ENCODE data around the gene LURAP1L.

LURAP1L gene

GRCh38 chr9:12801663-12802062, 26.8 kb downstream of the LURAP1L start:
- DNase-seq (ENCODE audit: insufficient read length, low spot score) (no peak), FAIRE-seq (no peak)
- TF ChIP-seq POU2F2 (IDR thresholded peaks at IDR 0.05; ENCODE audit: low read depth, low read length) (no peak), SPI1 (IDR thresholded peaks at IDR 0.05; ENCODE audit: low read depth, low read length) (no peak), POLR2AphosphoS5 (IDR thresholded peaks at IDR 0.05; ENCODE audit: low read depth, low read length) (no peak)

- DNase-seq (ENCODE audit: insufficient read length, low spot score) = no peak
- no peak for FAIRE-seq
- no peak for TF ChIP-seq PAX5 (IDR thresholded peaks at IDR 0.05; ENCODE audit: insufficient read depth, low read length, severe bottlenecking)
- no peak for TF ChIP-seq TAF1 (IDR thresholded peaks at IDR 0.05; ENCODE audit: low read depth, low read length)
- no peak for TF ChIP-seq SPI1 (IDR thresholded peaks at IDR 0.05; ENCODE audit: low read depth, low read length)
- TF ChIP-seq POLR2AphosphoS5 (IDR thresholded peaks at IDR 0.05; ENCODE audit: low read depth, low read length) = no peak
- TF ChIP-seq POLR2A (IDR thresholded peaks at IDR 0.05; ENCODE audit: low read depth, low read length) = no peak
- no peak for TF ChIP-seq POU2F2 (IDR thresholded peaks at IDR 0.05; ENCODE audit: low read depth, low read length)
Measured at GRCh38 chr9:12802093-12802492, 27.3 kb downstream of the LURAP1L start.

GRCh38 chr9:12808569-12808968, 33.7 kb downstream of the LURAP1L start:
- DNase-seq (ENCODE audit: insufficient read length, low spot score) (no peak), FAIRE-seq (no peak)
- TF ChIP-seq TAF1 (IDR thresholded peaks at IDR 0.05; ENCODE audit: low read depth, low read length) (no peak), PAX5 (IDR thresholded peaks at IDR 0.05; ENCODE audit: insufficient read depth, low read length, severe bottlenecking) (no peak), SPI1 (IDR thresholded peaks at IDR 0.05; ENCODE audit: low read depth, low read length) (no peak), POU2F2 (IDR thresholded peaks at IDR 0.05; ENCODE audit: low read depth, low read length) (no peak), POLR2A (IDR thresholded peaks at IDR 0.05; ENCODE audit: low read depth, low read length) (no peak), POLR2AphosphoS5 (IDR thresholded peaks at IDR 0.05; ENCODE audit: low read depth, low read length) (no peak)

- no peak for TF ChIP-seq POU2F2 (IDR thresholded peaks at IDR 0.05; ENCODE audit: low read depth, low read length)
- FAIRE-seq (no peak), DNase-seq (ENCODE audit: insufficient read length, low spot score) (no peak)
Measured at GRCh38 chr9:12809720-12810119, 34.9 kb downstream of the LURAP1L start.

GRCh38 chr9:12811935-12812334, 37.1 kb downstream of the LURAP1L start:
- FAIRE-seq (no peak), DNase-seq (ENCODE audit: insufficient read length, low spot score) (no peak)
- TF ChIP-seq PAX5 (IDR thresholded peaks at IDR 0.05; ENCODE audit: insufficient read depth, low read length, severe bottlenecking) = no peak
- TF ChIP-seq POU2F2 (IDR thresholded peaks at IDR 0.05; ENCODE audit: low read depth, low read length) = no peak
- TF ChIP-seq TAF1 (IDR thresholded peaks at IDR 0.05; ENCODE audit: low read depth, low read length) = no peak
- TF ChIP-seq POLR2A (IDR thresholded peaks at IDR 0.05; ENCODE audit: low read depth, low read length) = no peak
- TF ChIP-seq POLR2AphosphoS5 (IDR thresholded peaks at IDR 0.05; ENCODE audit: low read depth, low read length) = no peak
- TF ChIP-seq SPI1 (IDR thresholded peaks at IDR 0.05; ENCODE audit: low read depth, low read length) = no peak

GRCh38 chr9:12812710-12813109, 37.9 kb downstream of the LURAP1L start:
- TF ChIP-seq POLR2A (IDR thresholded peaks at IDR 0.05; ENCODE audit: low read depth, low read length) (no peak), POLR2AphosphoS5 (IDR thresholded peaks at IDR 0.05; ENCODE audit: low read depth, low read length) (no peak)
- DNase-seq (ENCODE audit: insufficient read length, low spot score) (no peak), FAIRE-seq (no peak)

- FAIRE-seq (no peak), DNase-seq (ENCODE audit: insufficient read length, low spot score) (no peak)
- TF ChIP-seq PAX5 (IDR thresholded peaks at IDR 0.05; ENCODE audit: insufficient read depth, low read length, severe bottlenecking) = no peak
- no peak for TF ChIP-seq POU2F2 (IDR thresholded peaks at IDR 0.05; ENCODE audit: low read depth, low read length)
- TF ChIP-seq SPI1 (IDR thresholded peaks at IDR 0.05; ENCODE audit: low read depth, low read length) = no peak
- no peak for TF ChIP-seq POLR2AphosphoS5 (IDR thresholded peaks at IDR 0.05; ENCODE audit: low read depth, low read length)
- TF ChIP-seq TAF1 (IDR thresholded peaks at IDR 0.05; ENCODE audit: low read depth, low read length) = no peak
- TF ChIP-seq POLR2A (IDR thresholded peaks at IDR 0.05; ENCODE audit: low read depth, low read length) = no peak
Measured at GRCh38 chr9:12813533-12813932, 38.7 kb downstream of the LURAP1L start.

- DNase-seq (ENCODE audit: insufficient read length, low spot score) (no peak), FAIRE-seq (no peak)
- TF ChIP-seq TAF1 (IDR thresholded peaks at IDR 0.05; ENCODE audit: low read depth, low read length) (no peak), POU2F2 (IDR thresholded peaks at IDR 0.05; ENCODE audit: low read depth, low read length) (no peak), PAX5 (IDR thresholded peaks at IDR 0.05; ENCODE audit: insufficient read depth, low read length, severe bottlenecking) (no peak), SPI1 (IDR thresholded peaks at IDR 0.05; ENCODE audit: low read depth, low read length) (no peak), POLR2A (IDR thresholded peaks at IDR 0.05; ENCODE audit: low read depth, low read length) (no peak), POLR2AphosphoS5 (IDR thresholded peaks at IDR 0.05; ENCODE audit: low read depth, low read length) (no peak)
Measured at GRCh38 chr9:12813960-12814876, 39.4 kb downstream of the LURAP1L start.

- TF ChIP-seq POLR2AphosphoS5 (IDR thresholded peaks at IDR 0.05; ENCODE audit: low read depth, low read length) (no peak), POLR2A (IDR thresholded peaks at IDR 0.05; ENCODE audit: low read depth, low read length) (no peak), PAX5 (IDR thresholded peaks at IDR 0.05; ENCODE audit: insufficient read depth, low read length, severe bottlenecking) (no peak), POU2F2 (IDR thresholded peaks at IDR 0.05; ENCODE audit: low read depth, low read length) (no peak), SPI1 (IDR thresholded peaks at IDR 0.05; ENCODE audit: low read depth, low read length) (no peak), TAF1 (IDR thresholded peaks at IDR 0.05; ENCODE audit: low read depth, low read length) (no peak)
- FAIRE-seq (no peak), DNase-seq (ENCODE audit: insufficient read length, low spot score) (no peak)
Measured at GRCh38 chr9:12814877-12815237, 40.0 kb downstream of the LURAP1L start.

GRCh38 chr9:12815888-12816287, 41.1 kb downstream of the LURAP1L start:
- DNase-seq (ENCODE audit: insufficient read length, low spot score) (no peak), FAIRE-seq (no peak)
- no peak for TF ChIP-seq TAF1 (IDR thresholded peaks at IDR 0.05; ENCODE audit: low read depth, low read length)
- TF ChIP-seq SPI1 (IDR thresholded peaks at IDR 0.05; ENCODE audit: low read depth, low read length) = no peak
- TF ChIP-seq PAX5 (IDR thresholded peaks at IDR 0.05; ENCODE audit: insufficient read depth, low read length, severe bottlenecking) = no peak
- TF ChIP-seq POLR2AphosphoS5 (IDR thresholded peaks at IDR 0.05; ENCODE audit: low read depth, low read length) = no peak
- no peak for TF ChIP-seq POU2F2 (IDR thresholded peaks at IDR 0.05; ENCODE audit: low read depth, low read length)
- no peak for TF ChIP-seq POLR2A (IDR thresholded peaks at IDR 0.05; ENCODE audit: low read depth, low read length)

Data from GM12891 (cell line).